GM10847 (cell line): ENCODE data around the gene OSBP2.

Experiments
- POLR2A ChIP-seq: IDR thresholded peaks from 2 replicates; pipeline ENCODE4 v1.6.1; 2011; ENCODE audit not compliant: insufficient read length; ENCODE audit errors: extremely low read depth

The OSBP2 gene

DNA sequence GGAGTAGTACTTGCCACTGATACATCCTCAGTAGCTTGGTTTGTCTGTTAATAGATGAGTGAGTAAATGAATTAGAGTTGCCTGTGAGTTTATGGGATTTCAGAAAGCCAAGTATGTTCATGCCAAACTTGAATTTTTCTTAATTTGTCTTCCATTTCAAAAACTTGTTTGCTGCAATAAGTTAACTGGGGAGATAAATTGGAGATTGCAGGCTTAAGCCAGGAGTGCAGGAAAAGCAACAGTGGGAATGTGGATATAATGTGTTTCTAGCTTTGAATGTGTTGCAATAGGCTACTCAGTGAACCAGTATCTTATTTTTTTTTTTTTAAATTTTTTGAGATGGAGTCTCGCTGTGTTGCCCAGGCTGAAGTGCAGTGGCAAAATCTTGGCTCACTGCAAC lies 8.2 kb downstream of the OSBP2 start:
- no peak for TF ChIP-seq POLR2A

GRCh38 chr22:30704978-30705377 lies 10.3 kb downstream of the OSBP2 start:
- TF ChIP-seq POLR2A, result no peak

DNA sequence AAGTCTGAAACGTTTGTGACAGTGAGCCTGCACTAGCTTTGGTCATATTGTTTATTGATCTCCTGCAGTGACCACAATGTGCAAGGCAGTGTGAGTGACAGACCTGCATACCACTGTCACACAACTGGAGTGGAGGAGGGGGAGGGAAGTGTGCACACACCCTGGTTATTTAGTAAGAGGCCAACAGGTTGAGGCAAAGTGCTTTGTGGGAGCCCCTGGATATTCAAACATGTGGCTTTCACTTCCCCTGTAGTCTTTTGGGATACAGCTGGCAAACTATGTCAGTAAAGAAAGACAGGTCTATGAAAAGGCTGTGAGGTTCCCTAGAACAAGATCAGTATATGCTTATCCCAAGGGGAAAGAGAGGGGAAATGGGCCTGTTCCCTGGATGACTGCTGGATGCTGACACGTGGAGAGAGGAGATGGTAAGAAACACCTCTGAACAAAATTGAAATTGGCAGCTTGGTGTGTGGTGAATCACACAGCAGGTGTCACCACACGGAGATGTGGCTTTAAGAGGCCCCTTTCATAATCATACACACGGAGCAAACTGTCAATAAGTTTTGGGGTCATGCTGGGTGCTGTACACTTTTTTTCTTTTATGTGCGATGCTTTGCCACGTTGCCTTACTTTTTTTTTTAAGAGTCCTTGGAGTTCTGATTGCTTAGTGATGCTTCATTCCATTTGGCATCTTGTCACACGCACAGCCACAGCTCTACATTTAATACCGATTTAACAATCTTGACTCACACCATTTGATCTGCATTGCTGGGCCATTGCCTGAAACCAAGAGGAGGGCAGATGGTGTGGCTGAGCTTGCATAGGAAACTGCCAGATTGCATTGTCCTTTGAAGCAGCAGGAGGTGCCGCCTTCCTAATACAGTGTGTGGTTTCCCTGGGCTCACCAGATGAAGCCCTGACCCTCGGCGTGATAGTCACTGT lies 11.3 kb downstream of the OSBP2 start:
- TF ChIP-seq POLR2A, result no peak

- no peak for TF ChIP-seq POLR2A
Measured at GRCh38 chr22:30712094-30712493, 17.4 kb downstream of the OSBP2 start.

DNA sequence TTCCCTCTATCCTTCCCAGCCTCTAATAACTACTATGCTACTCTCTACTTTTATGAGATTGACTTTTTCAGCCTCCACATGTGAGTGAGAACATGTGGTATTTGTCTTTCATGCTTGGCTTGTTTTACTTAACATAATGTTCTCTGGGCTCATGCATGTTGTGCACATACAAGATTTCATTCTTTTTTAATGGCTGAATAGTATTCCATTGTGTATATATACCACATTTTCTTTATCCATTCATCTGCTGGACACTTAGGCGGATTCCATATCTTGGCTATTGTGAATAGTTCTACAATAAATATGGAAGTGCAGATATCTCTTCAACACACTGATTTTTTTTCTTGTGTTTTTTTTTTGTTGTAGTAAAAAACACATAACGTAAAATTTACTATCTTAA lies 19.4 kb downstream of the OSBP2 start:
- TF ChIP-seq POLR2A, result no peak

DNA sequence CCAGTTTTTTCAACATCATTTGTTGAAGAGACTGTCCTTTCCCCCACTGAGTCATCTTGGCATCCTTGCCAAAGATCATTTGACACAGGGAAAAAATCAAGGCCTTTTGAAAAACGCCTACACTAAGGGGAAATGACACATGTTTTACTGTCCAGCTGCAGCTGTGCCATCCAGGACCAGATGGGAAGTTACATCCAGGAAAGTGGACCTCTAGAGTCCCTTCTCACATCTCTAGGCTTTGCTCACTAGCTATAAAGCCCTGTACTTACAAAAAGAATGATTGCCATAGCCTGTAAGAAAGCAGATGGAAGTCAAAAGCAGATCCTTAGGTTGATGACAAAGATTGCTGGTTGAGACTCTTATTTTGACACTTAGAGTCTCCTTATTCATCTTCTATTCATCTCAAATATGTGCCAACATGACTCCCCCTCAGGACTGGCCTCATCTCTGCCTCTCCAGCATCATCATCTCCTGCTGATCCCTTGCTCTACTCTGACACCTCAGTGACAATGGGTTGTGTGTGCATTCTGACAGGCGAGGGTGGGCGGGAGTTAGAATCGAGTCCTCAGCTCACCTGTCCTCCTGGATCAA lies 22.8 kb downstream of the OSBP2 start:
- TF ChIP-seq POLR2A, result no peak

GRCh38 chr22:30717952-30718351 lies 23.3 kb downstream of the OSBP2 start:
- no peak for TF ChIP-seq POLR2A

DNA sequence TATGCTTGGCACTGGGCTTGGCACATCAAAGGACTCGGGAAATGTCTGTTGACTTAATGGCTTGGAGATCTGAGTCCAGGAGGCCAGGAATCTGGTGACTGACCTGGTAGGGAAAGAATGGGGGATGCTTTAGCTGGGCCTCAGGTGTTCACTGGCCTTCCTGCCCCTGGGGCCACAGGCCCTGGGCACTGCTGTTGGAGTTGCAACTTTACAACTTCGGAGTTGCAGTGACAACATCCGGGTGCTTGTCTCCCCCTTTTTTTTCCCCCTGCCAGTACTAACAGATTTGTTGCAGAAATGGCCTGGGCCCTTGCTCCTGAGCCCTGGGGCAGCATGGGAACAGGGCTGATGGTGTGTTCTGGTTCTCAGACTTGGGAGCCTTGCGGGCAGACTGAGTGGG lies 23.8 kb downstream of the OSBP2 start:
- no peak for TF ChIP-seq POLR2A

DNA sequence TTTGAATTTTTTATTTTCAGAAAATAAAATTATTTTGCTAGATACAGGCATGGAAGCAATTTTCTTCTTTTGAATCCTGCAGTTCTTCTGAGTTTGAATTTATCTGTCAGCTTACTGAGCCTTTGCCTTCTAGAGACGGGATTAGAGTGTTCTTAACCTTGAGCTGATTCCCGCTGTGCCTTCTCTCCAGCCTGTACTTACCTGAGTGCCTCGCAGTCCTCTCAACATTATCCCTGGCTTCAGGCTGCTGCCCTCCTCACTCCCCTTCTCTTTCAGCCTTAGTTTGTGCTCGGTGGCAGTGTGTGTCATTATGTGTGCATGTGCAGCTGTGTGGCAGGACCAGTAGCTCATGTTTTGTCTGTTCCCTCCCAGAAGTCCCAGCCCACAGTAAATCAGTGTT lies 24.3 kb downstream of the OSBP2 start:
- no peak for TF ChIP-seq POLR2A

DNA sequence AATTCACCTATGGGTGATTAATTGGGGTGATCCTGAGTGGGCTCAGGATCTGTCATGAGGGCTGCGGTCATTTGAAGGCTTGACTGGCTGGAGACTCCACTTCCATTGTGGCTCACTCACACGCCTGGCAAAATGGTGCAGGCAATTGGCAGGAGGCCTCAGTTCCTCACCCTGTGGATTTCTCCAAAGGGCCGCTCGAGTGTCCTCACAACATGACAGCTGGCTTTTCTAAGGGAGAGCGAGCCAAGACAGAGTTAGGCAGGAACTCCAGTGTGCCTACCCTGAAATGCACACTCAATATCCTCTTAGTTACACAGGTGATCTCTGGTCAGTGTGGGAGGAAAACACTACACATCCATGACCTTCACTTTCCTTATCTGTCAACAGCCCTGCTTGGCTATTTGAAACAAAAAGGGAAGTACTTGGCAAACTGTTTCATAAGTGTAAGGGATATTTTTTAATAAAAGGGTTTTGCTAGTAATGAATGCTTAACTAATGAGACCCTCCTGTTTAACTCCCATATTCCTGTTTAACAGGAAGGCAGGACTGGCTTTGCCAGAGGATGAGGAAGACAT lies 25.7 kb downstream of the OSBP2 start:
- no peak for TF ChIP-seq POLR2A

DNA sequence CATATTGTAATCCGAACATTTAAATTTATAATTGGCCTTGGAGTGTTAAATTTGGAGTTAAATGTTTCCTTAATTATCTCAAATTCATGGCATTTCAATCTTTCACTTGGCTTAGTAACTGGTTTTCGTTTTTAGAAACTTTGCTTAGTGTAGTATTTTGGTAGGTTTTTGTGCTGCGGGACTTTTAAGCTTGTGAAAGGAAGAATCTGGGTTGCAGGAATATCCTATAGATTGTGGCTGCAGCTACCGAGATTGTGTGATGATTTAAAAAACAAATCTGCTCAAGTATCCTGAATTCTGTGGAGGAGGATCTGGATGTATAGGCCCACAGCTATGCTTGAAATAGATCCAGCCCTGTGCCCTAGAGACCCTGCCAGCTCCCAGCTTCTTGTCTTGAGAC lies 27.1 kb downstream of the OSBP2 start:
- TF ChIP-seq POLR2A, result no peak

GRCh38 chr22:30728826-30729225 lies 34.2 kb downstream of the OSBP2 start:
- TF ChIP-seq POLR2A, result no peak

DNA sequence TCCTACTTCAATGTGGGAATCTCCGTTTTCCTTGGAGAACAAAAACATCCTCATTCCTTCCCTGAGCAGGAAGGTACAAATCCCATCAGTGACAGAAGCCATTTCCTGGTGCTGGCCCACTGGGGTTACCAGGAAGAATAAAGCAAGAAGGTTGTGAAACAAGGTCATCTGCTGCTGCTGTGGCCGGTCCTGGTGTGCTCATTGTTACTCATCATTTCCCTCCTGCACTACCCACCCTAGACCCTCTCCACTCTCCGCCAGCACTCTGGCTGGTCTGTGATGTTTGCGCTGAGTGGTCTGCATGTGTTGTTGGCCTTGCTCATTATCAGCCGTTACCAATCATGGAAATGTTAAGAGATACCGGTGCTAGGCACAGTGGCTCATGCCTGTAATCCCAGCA lies 37.0 kb downstream of the OSBP2 start:
- TF ChIP-seq POLR2A, result no peak

GRCh38 chr22:30732426-30732825 lies 37.8 kb downstream of the OSBP2 start:
- TF ChIP-seq POLR2A, result no peak

- no peak for TF ChIP-seq POLR2A
Measured at GRCh38 chr22:30733181-30733631, 38.5 kb downstream of the OSBP2 start.
